NCI-H748 (cell line): ENCODE results near the gene SUCLG2.

ENCODE experiments used
- DNase-seq: peaks from one replicate; lab custom pipeline; 2025; ENCODE audit not compliant: unreplicated experiment; lab: John Stamatoyannopoulos, UW

Gene SUCLG2

GRCh38 chr3:67517781-67518180, 136.6 kb downstream of the SUCLG2 start:
- DNase-seq = no peak

- DNase-seq = no peak
Observed at GRCh38 chr3:67516496-67516895, 137.9 kb downstream of the SUCLG2 start.

- no peak for DNase-seq
Observed at GRCh38 chr3:67515778-67516177, 138.6 kb downstream of the SUCLG2 start.

- no peak for DNase-seq
Observed at GRCh38 chr3:67509471-67510075, 144.8 kb downstream of the SUCLG2 start.

- no peak for DNase-seq
Observed at GRCh38 chr3:67507584-67507983, 146.8 kb downstream of the SUCLG2 start.

GRCh38 chr3:67500709-67501108, 153.7 kb downstream of the SUCLG2 start:
- no peak for DNase-seq

- DNase-seq = no peak
Observed at GRCh38 chr3:67497746-67498145, 156.7 kb downstream of the SUCLG2 start.

GRCh38 chr3:67495751-67496150, 158.7 kb downstream of the SUCLG2 start:
- DNase-seq = no peak

GRCh38 chr3:67493808-67494207, 160.6 kb downstream of the SUCLG2 start:
- DNase-seq = no peak

- DNase-seq = no peak
Observed at GRCh38 chr3:67490658-67491057, 163.8 kb downstream of the SUCLG2 start.

GRCh38 chr3:67489816-67490215, 164.6 kb downstream of the SUCLG2 start:
- DNase-seq = no peak

GRCh38 chr3:67487564-67488114, 166.8 kb downstream of the SUCLG2 start:
- DNase-seq = no peak

GRCh38 chr3:67486883-67487282, 167.5 kb downstream of the SUCLG2 start:
- no peak for DNase-seq

- DNase-seq = no peak
Observed at GRCh38 chr3:67484085-67484484, 170.3 kb downstream of the SUCLG2 start.

- DNase-seq = no peak
Observed at GRCh38 chr3:67481126-67481525, 173.3 kb downstream of the SUCLG2 start.

- no peak for DNase-seq
Observed at GRCh38 chr3:67478423-67478822, 176.0 kb downstream of the SUCLG2 start.

GRCh38 chr3:67474311-67474710, 180.1 kb downstream of the SUCLG2 start:
- no peak for DNase-seq

GRCh38 chr3:67472674-67473201, 181.7 kb downstream of the SUCLG2 start:
- DNase-seq = no peak

- no peak for DNase-seq
Observed at GRCh38 chr3:67470207-67470606, 184.2 kb downstream of the SUCLG2 start.

GRCh38 chr3:67468511-67468910, 185.9 kb downstream of the SUCLG2 start:
- DNase-seq = no peak

- no peak for DNase-seq
Observed at GRCh38 chr3:67463656-67464055, 190.8 kb downstream of the SUCLG2 start.

- no peak for DNase-seq
Observed at GRCh38 chr3:67462187-67462586, 192.2 kb downstream of the SUCLG2 start.

- DNase-seq = no peak
Observed at GRCh38 chr3:67461667-67462142, 192.7 kb downstream of the SUCLG2 start.
